Neural crest cell (in vitro differentiated cells): ENCODE measurements around the gene LMNTD2. TPM values are rescaled to one million over a fixed set of nuclear protein-coding genes. Genes with fewer than 3 reads are reported as not detected.
A peak's percentile ranks its signal among the peaks of the same experiment; 100 is the strongest.

Experiments
- DNase-seq: peaks from one replicate; pipeline ENCODE4 v3.0.0; 2021; ENCODE audit warnings: low read depth, mixed read lengths, low spot score
- H3K27ac Mint-ChIP-seq: one replicate; pipeline ENCODE4 v1.8.0; 2021; ENCODE audit warnings: mild to moderate bottlenecking, mixed read lengths; ENCODE audit not compliant: unreplicated experiment
- H3K27me3 Mint-ChIP-seq: 2 replicates; pipeline ENCODE4 v1.8.0; 2021; ENCODE audit warnings: low read depth, mild to moderate bottlenecking, mixed read lengths
- H3K36me3 Mint-ChIP-seq: 2 replicates; pipeline ENCODE4 v1.8.0; 2021; ENCODE audit warnings: low read depth, mild to moderate bottlenecking, mixed read lengths
- H3K4me1 Mint-ChIP-seq: 2 replicates; pipeline ENCODE4 v1.8.0; 2021; ENCODE audit warnings: mixed read lengths
- H3K4me3 Mint-ChIP-seq: one replicate; pipeline ENCODE4 v1.8.0; 2021; ENCODE audit warnings: mild to moderate bottlenecking, mixed read lengths
- H3K9me3 Mint-ChIP-seq: 2 replicates; pipeline ENCODE4 v1.8.0; 2021; ENCODE audit warnings: mixed read lengths
- long read RNA-seq: library from polyadenylated mRNA; unstranded; transcript quantifications from one replicate; pipeline ENCODE4 v2.0.0, GENCODE V29; 2020
- total RNA-seq: library from RNA; stranded (reverse); gene quantifications from 2 replicates; pipeline ENCODE4 v1.2.1, GENCODE V29; 2021
- TF ChIP-seq, protein P1 (sequence below): fragments of 200-600 bp; sonication (generic); conservative IDR thresholded peaks from 2 replicates; pipeline ENCODE4 v1.5.0; 2021; ENCODE audit warnings: antibody characterized with exemption, mild to moderate bottlenecking

Gene LMNTD2
- total RNA-seq = 1.8 and 2.2 TPM in 2 replicates
- long read RNA-seq = 0 reads

- no peaks in the 10 kb centered on the region for H3K9me3 Mint-ChIP-seq
- DNase-seq = peak; percentile 94
- H3K27me3 Mint-ChIP-seq = peaks cover 44% of the 10 kb centered on the region
- no peaks in the 10 kb centered on the region for H3K36me3 Mint-ChIP-seq
- H3K27ac Mint-ChIP-seq = no peak within 1 kb of the TSS
- TF ChIP-seq, protein P1, sequence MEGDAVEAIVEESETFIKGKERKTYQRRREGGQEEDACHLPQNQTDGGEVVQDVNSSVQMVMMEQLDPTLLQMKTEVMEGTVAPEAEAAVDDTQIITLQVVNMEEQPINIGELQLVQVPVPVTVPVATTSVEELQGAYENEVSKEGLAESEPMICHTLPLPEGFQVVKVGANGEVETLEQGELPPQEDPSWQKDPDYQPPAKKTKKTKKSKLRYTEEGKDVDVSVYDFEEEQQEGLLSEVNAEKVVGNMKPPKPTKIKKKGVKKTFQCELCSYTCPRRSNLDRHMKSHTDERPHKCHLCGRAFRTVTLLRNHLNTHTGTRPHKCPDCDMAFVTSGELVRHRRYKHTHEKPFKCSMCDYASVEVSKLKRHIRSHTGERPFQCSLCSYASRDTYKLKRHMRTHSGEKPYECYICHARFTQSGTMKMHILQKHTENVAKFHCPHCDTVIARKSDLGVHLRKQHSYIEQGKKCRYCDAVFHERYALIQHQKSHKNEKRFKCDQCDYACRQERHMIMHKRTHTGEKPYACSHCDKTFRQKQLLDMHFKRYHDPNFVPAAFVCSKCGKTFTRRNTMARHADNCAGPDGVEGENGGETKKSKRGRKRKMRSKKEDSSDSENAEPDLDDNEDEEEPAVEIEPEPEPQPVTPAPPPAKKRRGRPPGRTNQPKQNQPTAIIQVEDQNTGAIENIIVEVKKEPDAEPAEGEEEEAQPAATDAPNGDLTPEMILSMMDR = no peak
- H3K4me3 Mint-ChIP-seq = peak within 1 kb of the TSS; percentile 88
- H3K4me1 Mint-ChIP-seq = peaks cover 5% of the 10 kb centered on the region
These were observed at the start of gene LMNTD2, which contains the start of gene RASSF7 for GRCh38 chr11:560305-561147. TSS of gene LMNTD2 (minus strand) at chr11:560738. CDS start at chr11:560716, 22 bp downstream. TSS of gene RASSF7 (plus strand) at chr11:560970. CDS start at chr11:561769, 799 bp downstream.

DNA sequence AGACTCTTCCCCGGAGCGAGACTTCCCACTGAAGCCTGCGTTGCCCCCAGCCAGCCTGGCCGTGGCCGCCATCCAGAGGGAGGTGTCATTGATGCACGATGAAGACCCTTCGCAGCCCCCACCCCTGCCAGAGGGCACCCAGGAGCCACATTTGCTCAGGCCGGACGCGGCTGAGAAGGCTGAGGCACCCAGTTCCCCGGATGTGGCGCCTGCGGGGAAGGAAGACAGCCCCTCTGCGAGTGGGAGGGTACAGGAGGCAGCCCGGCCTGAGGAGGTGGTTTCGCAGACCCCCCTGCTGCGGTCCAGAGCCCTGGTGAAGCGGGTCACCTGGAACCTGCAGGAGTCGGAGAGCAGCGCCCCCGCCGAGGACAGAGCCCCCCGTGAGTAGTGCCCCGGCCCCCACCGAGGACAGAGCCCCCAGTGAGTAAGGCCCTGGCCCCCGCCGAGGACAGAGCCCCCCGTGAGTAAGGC lies 48.8 kb upstream of the LMNTD2 start:
- Mint-ChIP-seq H3K36me3 (peaks cover 7% of the 10 kb centered on the region), H3K27me3 (peaks cover 2% of the 10 kb centered on the region), H3K4me1 (peaks cover 6% of the 10 kb centered on the region), H3K9me3 (no peaks in the 10 kb centered on the region), H3K27ac (no peak overlapping the region), H3K4me3 (no peak overlapping the region)
- TF ChIP-seq, protein P1 = no peak
- no peak for DNase-seq

DNA sequence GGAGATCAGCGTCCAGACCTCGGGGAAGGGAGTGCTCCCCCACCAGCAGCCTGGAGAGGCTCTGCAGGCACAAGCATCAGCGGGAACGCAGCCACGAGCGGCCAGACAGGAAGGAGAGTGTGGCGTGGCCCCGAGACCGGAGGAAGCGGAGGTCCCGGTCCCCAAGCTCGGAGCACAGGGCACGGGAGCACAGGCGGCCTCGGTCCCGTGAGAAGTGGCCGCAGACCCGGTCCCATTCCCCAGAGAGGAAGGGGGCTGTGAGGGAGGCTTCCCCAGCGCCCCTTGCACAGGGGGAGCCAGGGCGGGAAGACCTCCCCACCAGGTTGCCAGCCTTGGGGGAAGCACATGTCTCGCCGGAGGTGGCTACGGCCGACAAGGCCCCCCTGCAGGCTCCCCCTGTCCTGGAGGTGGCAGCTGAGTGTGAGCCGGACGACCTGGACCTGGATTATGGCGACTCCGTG lies 48.3 kb upstream of the LMNTD2 start:
- Mint-ChIP-seq H3K4me1 (peaks cover 5% of the 10 kb centered on the region), H3K4me3 (no peak overlapping the region), H3K27me3 (peaks cover 2% of the 10 kb centered on the region), H3K27ac (no peak overlapping the region), H3K36me3 (peaks cover 7% of the 10 kb centered on the region), H3K9me3 (no peaks in the 10 kb centered on the region)
- DNase-seq = no peak
- TF ChIP-seq, protein P1 = no peak

DNA sequence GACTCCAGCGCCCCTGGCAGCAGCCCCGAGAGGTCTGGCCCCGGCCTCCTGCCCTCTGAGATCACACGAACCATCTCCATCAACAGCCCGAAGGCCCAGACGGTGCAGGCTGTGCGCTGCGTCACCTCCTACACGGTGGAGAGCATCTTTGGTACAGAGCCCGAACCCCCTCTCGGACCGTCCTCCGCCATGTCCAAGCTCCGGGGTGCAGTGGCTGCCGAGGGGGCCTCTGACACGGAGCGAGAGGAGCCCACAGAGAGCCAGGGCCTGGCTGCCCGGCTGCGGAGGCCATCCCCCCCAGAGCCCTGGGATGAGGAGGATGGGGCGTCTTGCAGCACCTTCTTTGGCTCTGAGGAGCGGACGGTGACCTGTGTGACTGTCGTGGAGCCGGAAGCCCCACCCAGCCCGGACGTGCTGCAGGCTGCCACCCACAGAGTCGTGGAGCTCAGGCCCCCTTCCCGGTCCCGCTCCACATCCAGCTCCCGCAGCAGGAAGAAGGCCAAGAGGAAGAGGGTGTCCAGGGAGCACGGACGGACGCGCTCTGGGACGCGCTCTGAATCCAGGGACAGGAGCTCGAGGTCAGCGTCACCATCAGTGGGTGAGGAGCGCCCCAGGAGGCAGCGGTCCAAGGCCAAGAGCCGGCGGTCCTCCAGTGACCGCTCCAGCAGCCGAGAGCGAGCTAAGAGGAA lies 47.6 kb upstream of the LMNTD2 start:
- no peak for DNase-seq
- TF ChIP-seq, protein P1 = no peak
- peaks cover 2% of the 10 kb centered on the region for H3K27me3 Mint-ChIP-seq
- H3K36me3 Mint-ChIP-seq = peaks cover 7% of the 10 kb centered on the region
- H3K9me3 Mint-ChIP-seq = no peaks in the 10 kb centered on the region
- no peak overlapping the region for H3K27ac Mint-ChIP-seq
- peaks cover 5% of the 10 kb centered on the region for H3K4me1 Mint-ChIP-seq
- no peak overlapping the region for H3K4me3 Mint-ChIP-seq

GRCh38 chr11:607020-607780 lies 46.7 kb upstream of the LMNTD2 start:
- Mint-ChIP-seq H3K9me3 (no peaks in the 10 kb centered on the region), H3K27me3 (peaks cover 2% of the 10 kb centered on the region), H3K36me3 (peaks cover 6% of the 10 kb centered on the region), H3K4me1 (peaks cover 2% of the 10 kb centered on the region), H3K4me3 (no peak overlapping the region), H3K27ac (no peak overlapping the region)
- TF ChIP-seq, protein P1 = no peak
- no peak for DNase-seq
